Right renal pelvis (tissue), 4 donors: ENCODE measurements around the gene DMRTB1. TPM values are rescaled to one million over a fixed set of nuclear protein-coding genes. Genes with fewer than 3 reads are reported as not detected.

Source experiments
- DNase-seq, 4 donors: peaks; one replicate each; pipeline ENCODE4 v3.0.0-alpha.2; 2013; ENCODE audit warnings: low read depth in 4 of 4, low spot score in 3 of 4, missing footprints in 1 of 4
- polyA plus RNA-seq, 4 donors: library from polyadenylated mRNA; unstranded; fragments of 120-200 nt; gene quantifications; one replicate each; pipeline ENCODE4 v1.2.1, GENCODE V29; 2013; ENCODE audit not compliant: insufficient read length in 4 of 4

The DMRTB1 gene
- polyA plus RNA-seq: under 1 TPM in 3 of 4 donors, not detected in 1; 0.04 to 0.18 (median 0.17) TPM

DNA sequence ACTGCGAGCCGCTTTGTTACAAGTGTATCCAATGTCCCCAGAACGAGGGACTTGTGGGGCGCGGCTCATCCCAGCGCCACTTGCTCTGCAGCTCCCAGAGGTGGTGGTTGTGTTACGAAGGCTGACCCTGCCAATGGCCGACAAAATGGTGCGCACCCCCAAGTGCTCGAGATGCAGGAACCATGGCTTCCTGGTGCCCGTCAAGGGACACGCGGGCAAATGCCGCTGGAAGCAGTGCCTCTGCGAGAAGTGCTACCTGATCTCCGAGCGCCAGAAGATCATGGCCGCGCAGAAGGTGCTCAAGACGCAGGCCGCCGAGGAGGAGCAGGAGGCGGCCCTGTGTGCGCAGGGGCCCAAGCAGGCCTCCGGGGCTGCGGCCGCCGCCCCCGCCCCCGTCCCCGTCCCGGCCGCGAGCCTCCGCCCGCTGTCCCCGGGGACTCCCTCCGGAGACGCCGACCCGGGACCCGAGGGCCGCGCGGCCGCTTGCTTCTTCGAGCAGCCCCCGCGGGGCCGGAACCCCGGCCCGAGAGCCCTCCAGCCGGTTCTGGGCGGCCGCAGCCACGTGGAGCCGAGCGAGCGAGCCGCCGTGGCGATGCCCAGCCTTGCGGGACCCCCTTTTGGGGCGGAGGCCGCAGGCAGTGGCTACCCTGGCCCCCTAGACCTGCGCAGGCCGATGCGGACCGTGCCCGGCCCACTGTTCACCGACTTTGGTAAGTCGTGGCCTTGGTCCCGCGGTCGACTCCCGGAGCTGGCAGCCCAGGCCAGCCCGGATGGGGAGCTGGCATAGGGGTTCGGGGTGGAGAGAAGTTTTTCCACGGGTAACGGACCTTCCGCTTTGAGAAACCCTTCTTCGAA, at the start of gene DMRTB1:
TSS of gene DMRTB1 (plus strand) at position 79 of the 855 bp plus-strand sequence. CDS start at position 134, 55 bp downstream.
- no peak for DNase-seq

DNA sequence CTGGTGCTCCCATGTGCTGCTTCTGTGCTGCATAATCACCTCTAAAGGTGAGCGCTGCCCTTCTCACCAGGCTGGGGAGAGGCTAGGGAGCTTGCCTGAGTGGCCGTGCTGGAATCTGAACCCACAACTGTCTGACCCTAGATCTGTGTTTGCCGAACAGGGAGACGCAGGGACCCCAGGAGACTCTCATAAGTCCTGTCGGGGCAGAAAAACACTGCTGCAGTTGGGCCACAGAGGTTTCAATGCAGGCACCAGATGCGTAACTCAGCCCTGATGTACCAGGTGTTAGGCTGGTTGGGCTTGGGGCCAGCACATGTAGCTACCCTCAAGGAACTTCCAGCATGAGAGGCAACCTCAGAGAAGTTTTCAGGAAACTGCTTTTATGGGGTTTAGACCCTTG, 49.5 kb upstream of the DMRTB1 start:
- no peak for DNase-seq

DNA sequence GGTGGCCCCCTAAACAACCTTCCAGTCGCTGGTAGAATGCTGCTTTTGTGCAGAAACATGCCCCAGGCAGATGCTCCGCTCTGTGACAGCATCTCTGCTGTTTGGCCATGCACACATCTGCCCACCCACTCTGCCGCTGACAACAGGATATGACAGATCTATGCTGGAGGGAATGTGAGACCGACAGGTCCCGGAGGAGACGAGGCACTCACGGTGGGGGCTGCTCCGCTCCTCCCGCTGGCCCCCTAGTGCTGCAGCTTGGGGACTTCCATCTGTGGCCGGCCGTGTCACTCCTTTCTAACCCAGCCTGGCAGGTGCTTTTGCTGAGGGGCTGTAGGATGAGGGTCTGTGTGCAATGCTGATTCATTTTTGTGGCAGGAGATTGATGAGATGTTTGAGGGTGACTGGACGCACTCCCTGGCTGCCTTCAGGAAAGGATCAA, 49.1 kb upstream of the DMRTB1 start:
- no peak for DNase-seq

DNA sequence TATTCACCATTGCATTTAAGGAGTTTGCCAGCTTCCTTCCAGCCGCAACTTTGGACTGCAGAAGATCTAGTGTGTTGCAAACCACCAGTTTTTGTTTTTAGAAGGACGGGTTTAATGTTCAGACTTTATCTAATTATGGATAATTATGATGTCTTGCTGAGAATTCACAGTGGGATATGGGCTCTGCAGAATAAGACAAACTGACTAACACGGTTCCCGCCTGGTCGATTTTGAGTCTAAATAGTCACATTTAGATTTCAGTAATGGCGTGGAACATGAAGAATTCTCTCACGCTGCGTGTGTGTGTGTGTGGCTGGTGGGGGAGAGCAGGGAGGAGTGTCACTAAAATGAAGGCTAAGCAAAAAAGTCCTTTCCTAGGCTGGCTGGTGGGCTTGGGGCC, 48.5 kb upstream of the DMRTB1 start:
- DNase-seq: no peak

DNA sequence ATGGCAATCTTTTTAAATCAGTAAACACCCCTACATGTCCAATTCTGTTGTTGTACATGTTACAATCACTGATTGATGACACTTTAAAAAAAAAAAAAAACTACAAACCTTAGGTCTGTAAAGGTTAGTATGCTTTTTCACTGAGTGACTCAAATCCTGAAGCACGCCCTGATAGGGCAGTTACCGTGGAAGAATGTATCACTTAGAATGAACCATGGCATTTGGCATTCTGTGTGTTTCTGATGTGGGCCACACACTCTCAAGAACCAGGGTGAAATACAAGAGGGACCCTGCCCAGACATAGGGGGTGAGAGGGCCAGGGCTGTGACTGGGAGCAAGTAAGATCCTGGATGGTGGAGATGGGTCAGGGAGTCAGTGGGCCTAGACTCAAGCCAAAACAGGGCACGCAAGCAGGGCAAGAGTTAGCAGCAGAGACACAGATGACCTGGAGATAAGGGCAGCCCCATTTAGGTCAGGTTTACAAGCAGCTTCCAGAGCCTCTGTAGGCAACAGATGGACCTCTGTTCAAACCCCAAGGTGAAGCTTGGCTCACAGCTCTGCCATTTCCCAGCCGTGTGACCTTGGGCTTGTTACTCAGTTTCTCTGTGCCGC, 47.6 kb upstream of the DMRTB1 start:
- DNase-seq: no peak

DNA sequence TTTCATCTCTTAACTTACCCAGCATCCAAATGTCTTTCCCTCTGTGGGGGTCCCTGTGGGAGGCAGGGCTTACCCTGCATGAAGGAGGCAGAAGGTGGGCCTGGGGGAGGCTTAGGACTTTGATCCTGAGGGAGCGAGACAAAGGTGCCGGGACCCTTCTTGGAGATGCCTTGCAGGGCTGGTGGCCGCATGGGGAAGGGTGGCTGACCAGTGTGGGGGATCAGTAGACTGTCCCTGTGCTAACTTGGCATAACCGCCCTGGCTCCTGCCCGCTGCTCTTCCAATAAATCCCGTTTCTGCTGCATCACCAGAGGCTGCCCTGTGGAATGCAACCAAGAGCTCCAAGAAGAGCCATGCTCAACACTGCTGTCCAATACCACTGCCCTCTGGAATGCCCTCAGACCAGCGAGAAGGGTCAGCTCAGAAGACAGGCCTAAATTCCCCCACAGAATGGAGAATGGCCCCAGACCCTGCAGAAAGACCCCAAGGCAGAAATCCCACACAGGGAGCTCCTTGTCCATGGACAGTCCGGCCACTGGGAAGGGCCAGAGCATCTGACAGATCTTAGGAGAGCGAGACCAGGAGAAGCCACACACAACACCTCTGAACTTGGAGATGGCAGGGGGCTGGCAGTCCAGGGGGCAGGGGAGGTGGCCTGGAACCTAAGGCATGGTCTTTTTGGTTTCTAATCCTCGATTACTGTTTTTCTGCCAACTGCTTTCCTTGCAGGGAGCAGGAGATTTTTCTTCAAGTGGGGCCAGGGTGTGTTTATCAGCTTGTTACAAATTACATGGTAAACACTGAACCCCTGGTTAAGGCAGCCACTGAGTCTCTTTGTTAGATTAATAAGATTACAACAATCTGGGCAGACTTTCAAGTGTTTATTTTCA, 46.7 kb upstream of the DMRTB1 start:
- no peak for DNase-seq

DNA sequence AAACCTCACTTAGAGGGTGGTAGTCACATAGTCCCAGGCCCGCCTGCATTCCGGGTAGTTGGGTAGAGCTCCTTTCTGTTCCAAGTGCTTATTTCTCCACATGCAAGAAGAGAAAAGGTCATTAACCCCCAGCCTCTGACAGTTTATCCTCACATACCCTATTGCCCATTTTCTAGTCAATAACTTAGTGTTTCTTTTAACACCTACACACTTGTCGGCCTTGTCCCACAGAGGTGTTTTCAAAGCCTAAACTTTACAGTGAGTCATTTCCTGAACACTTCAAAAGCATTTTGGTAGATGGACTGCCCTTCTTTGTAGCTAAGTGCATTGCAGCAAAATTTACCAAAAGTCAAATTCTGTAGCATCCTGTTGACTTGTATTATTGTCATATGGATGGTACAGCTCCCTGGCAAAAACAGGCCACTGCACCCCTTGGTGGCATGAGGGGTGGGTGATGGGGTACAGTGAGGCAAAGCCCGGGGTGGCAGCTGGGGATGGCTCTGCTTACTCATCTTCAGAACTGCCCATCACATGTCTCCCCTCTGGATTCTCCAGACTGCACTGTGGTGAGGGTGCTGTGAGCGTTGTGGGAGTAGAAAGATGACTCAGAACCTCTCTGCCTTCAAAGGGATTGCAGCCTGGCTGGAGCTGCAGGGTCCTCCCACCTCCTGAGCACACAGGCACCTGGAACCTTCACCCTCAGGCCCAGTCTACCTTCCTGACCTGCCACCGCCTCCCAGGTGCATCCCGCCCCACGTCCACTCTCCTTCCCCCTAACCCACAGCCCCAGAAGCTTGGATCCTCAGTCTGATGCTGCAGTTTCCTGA, 45.8 kb upstream of the DMRTB1 start:
- no peak for DNase-seq

DNA sequence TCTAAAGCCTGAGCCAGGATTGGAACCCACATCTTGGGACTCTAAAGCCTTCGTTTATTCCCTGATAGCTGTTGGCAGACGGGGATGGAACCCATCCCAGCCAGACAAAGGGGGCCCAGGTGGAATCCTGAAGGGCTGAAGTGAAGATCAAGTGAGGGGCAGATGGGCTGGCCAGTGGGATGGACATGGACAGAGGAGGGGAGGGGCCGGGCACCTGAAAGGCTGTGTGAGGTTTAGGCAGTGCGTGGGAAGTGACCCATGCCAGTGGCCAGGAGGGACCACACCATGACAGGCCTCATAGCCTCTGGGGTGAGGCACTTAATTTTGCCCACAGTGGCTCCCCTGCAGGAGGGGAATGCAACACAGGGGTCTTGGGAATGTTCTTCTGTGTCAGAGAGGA, 44.6 kb upstream of the DMRTB1 start:
- no peak for DNase-seq

DNA sequence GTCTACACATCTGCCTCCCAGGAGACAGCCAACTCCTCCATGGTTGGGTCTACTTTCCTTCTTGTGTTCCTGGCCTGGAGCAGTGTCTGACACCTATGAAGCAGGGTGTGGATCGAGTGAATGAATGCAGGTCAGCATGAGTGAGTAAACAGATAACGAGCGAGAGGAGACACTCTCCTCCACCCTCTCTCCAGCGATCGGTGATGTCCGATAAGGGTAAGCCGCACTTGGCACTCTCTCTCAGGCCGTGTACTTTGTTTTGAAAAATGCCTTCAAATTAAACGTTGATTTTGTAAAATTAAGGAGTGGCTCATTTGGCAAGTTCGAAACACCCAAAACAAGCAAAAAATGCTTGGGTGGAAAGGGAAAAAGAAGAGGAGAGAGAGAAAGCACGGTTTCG, 43.8 kb upstream of the DMRTB1 start:
- DNase-seq: no peak

DNA sequence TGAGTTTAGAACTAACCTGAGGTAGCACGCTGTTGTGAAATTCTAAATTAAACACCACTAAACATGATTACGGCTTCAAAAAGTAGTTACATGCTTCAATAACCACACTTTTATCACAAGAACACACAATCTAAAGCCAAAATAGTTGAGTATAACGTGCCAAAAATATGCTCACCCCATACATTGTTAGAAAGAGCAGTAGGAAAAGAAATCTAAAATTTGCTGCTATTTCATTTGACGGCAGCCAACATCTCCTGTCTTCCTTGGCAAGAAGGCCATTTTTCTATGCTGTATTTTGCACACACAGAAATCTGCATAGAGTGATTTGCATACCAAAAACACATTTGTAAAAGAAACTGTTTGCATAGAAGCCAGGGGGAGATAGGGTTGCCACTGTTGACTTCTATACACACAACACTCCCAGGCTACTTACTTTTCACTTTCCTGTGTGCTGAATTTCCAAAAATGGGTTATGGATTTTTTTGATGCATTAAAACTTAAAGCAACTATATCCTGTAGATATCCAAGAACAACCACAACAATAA, 42.9 kb upstream of the DMRTB1 start:
- DNase-seq: no peak

DNA sequence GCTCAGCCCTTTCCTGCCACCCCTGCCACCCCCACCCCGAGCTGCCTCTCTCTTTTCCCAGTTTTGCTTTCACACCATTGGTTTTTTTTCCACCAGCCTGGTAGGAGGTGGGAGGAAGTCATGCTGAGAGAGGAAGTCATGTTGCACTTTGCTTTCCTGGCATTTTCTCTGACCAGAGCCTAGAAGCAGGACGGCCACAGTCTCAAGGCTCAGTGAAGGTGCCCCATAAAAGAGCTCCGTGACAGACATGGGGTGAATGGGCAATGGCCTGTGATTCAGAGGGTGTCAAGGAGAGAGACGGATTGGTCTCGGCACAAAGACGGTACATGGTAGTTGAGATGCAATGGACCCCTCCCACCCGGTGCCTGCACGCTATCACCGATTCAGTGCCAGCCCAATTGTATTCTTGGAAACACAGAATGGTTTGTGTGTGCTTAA, 42.1 kb upstream of the DMRTB1 start:
- no peak for DNase-seq

DNA sequence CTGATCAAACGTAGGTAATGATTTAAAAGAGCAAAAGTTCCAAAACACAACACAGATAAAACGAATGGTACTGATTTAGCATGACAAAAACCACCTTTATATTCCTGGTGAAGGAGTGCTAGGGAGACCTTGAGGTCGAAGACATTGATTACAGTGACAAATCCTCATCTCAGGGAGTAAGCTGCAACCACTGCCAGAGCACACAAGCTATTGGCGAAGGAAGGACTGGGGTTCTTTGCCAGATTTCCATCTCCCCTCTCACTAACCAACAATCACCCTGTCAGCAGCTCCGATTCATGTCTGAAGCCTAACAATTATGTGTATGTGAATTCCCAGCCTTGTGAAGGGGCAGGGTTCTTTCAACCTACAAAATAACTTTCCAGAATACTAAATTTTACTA, 40.2 kb upstream of the DMRTB1 start:
- DNase-seq: no peak

DNA sequence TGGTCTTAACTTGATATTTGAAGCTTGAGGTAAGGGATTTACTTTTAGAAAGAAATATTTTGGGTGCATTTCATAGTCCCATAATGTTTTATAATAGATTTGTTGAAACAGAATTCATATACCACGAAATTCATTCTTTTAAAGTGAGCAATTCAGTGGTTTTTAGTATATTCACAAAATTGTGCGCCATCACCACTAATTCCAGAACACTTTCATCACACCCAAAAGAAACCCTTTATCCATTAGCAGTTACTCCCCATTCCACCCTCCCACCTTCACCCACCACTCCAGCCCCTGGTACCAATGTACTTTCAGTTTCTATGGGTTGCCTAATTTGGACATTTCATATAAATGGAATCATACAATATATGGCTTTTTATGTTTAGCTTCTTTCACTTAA, 38.9 kb upstream of the DMRTB1 start:
- no peak for DNase-seq

DNA sequence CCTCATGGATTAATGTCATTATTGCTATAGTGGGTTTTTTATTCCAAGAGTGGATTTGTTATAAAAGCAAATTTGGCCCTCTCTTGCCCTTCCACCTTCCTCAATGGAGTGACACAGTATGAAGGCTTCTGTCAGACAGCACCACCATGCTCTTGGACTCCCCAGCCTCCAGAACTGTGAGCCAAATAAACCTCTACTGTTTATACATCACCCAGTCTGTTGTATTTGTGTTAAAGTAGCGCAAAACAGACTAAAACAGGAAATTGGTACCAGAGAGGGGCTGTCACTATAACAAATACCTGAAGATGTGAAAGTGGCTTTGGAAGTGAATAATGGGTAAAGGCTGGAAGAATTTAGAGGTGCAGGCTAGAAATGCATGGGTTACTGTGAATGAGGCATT, 38.0 kb upstream of the DMRTB1 start:
- no peak for DNase-seq

DNA sequence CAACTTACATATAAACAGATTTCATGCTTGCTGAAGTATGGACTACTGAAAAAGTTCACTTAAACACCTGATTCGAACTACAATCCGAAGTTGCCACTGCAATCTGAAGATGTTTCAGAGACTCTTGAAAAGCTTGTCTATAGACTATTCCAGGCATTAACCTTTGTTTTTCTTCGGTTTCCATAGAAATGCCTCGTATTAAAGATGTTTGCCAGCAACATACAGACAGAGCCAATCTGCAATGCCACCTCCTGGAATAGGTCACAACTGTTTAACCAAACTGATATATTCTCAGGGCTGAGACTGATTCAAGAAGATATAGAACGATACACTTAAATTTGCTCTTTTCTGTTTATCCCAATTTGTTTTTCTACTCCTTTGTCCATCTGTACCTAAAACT, 28.9 kb upstream of the DMRTB1 start:
- DNase-seq: no peak

DNA sequence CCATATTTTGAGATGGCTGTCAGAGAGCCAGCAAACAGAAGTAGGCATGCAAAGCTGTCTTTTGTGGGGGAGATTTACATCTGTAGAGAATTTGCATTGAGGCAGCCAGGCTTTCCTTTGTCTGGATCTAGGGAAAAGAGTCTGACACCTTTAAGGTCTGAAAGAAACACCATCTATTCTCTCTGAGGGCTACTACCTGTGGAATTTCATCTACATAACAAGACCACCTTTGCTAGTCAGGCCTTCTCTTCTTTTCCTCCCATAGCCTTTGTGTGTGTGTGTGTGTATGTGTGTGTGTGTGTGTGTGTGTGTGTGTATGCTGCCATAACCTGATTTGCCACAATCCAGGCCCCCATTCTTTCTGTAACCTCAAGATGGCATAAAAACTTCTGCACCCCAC, 28.4 kb upstream of the DMRTB1 start:
- no peak for DNase-seq

DNA sequence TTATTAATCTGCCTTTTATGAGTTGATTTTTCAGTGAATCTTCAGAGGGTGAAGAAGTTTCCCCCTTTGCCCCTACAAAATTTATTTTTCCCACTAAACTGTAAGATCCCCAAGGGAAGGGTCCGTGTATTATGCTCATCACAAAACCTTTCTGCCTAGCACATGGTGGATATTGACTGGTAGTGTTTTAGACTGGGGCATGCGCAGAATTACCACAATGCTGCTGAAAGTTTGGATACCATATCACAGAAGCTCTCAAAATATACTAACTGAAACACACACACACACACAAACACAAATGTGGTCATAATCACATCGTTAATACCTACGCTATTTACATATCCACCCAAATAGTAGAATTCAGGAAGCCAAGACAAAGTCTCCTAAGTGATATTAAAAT, 28.0 kb upstream of the DMRTB1 start:
- no peak for DNase-seq

DNA sequence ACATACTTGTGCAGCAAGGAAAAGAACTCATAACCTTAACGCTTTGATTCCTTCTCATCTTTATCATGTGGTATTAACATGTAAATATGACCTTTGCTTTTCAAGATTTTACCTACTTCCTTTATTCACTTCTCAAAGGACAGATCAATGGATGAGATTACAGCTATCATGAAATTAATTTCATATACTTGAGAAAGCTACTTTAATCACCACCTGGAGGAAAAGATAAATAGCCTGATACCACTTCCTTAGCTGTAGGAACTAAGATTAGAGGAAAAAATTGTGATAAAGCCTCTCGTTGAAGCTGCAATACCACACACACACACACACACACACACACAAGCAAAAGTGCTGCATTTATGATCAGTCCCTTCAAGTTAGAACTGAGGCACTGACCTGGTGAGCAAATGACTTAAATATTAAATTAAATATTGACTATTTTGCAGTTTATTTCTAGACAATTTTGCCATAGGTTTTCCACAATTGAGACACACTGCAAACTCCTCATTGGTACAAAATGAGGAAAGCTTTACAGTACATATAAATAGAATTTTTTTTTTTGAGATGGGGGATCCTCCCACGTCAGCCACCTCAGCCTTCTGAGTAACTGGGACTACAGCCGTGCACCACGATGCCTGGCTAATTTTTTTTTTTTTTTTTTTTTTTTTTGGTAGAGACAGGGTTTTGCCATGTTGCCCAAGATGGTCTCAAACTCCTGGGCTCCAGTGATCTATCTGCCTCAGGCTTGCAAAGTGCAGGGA, 27.2 kb upstream of the DMRTB1 start:
- no peak for DNase-seq

DNA sequence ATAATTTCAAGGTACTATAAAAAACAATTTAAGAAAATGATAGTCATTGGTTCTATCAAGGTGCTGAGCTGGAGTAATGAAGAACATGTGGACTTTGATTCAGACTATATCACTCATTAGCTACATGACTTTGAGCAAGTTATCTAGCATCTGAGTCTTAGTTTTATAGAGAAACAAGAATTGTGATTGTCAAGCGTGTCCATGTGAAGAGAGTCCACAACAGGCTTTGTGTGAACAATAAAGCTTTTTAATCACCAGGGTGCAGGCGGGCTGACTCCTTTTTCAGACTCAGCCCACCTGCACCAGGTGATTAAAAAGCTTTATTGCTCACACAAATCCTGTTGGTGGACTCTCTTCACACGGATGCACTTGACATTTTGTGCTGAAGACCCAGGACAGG, 26.6 kb upstream of the DMRTB1 start:
- no peak for DNase-seq
